PC-9 (cell line): ENCODE results near the gene ZCCHC7. TPM values are rescaled to one million over a fixed set of nuclear protein-coding genes. Genes with fewer than 3 reads are reported as not detected.

Source experiments
- BruUV-seq: library from RNA; stranded (reverse); fragments of 400-500 nt; replicated peaks from 2 replicates; lab custom pipeline; 2021; lab: Mats Ljungman, UMichigan
- CTCF ChIA-PET: fragments of 300-600 bp; sonication (Branson Sonifier 250); formaldehyde crosslinking; loops from one replicate; lab custom pipeline; 2022; ENCODE audit warnings: antibody characterized with exemption; lab: Charles Lee
- POLR2A ChIA-PET: fragments of 300-600 bp; sonication (Branson Sonifier 250); formaldehyde crosslinking; loops from one replicate; lab custom pipeline; 2022; ENCODE audit warnings: antibody characterized with exemption; ENCODE audit not compliant: unreplicated experiment; lab: Charles Lee
- DNase-seq, 2 experiments: peaks; one replicate each; pipeline versions ENCODE4 v3.0.0 to v3.0.0-alpha.2; 2015 to 2022; ENCODE audit warnings: mixed read lengths in 1 of 2
- H2AFZ ChIP-seq: fragments of 200-600 bp; sonication (generic); 2 replicates; pipeline ENCODE4 v1.8.1; 2017; ENCODE audit warnings: antibody characterized with exemption
- H3F3A ChIP-seq: fragments of 200-600 bp; sonication (generic); 2 replicates; pipeline ENCODE4 v1.8.1; 2017; ENCODE audit warnings: antibody characterized with exemption, mild to moderate bottlenecking, low read depth; ENCODE audit not compliant: insufficient read depth
- H3K27ac ChIP-seq: fragments of 200-600 bp; sonication (generic); 2 replicates; pipeline ENCODE4 v1.6.1; 2016; ENCODE audit warnings: mixed run types
- H3K27me3 ChIP-seq: fragments of 200-600 bp; sonication (generic); 2 replicates; pipeline ENCODE4 v1.6.1; 2016; ENCODE audit warnings: low read depth, mixed run types; ENCODE audit not compliant: insufficient read depth
- H3K36me3 ChIP-seq: fragments of 200-600 bp; sonication (generic); 2 replicates; pipeline ENCODE4 v1.6.1; 2016; ENCODE audit warnings: low read depth, mixed run types
- H3K4me1 ChIP-seq: fragments of 200-600 bp; sonication (generic); replicated peaks from 2 replicates; pipeline ENCODE4 v1.6.1; 2016; ENCODE audit warnings: mixed run types; ENCODE audit not compliant: insufficient read depth
- H3K4me2 ChIP-seq: fragments of 200-600 bp; sonication (generic); 2 replicates; pipeline ENCODE4 v1.6.1; 2017; ENCODE audit warnings: mixed run types
- H3K4me3 ChIP-seq: fragments of 200-600 bp; sonication (generic); 2 replicates; pipeline ENCODE4 v1.6.1; 2016; ENCODE audit warnings: mixed run types
- H3K79me2 ChIP-seq: fragments of 200-600 bp; sonication (generic); 2 replicates; pipeline ENCODE4 v1.6.1; 2017; ENCODE audit warnings: low read depth, mixed run types
- H3K9me2 ChIP-seq: fragments of 200-600 bp; sonication (generic); 2 replicates; pipeline ENCODE4 v1.8.1; 2017; ENCODE audit warnings: mild to moderate bottlenecking; ENCODE audit not compliant: insufficient read depth
- H3K9me3 ChIP-seq: fragments of 200-600 bp; sonication (generic); 2 replicates; pipeline ENCODE4 v1.8.1; 2016; ENCODE audit warnings: low read depth; ENCODE audit not compliant: insufficient read depth
- H4K20me1 ChIP-seq: fragments of 200-600 bp; sonication (generic); 2 replicates; pipeline ENCODE4 v1.8.1; 2017; ENCODE audit not compliant: insufficient read depth
- EZH2 ChIP-seq: fragments of 200-600 bp; sonication (generic); IDR thresholded peaks from 2 replicates; pipeline ENCODE4 v1.8.0; 2017; ENCODE audit warnings: antibody characterized with exemption, low read depth
- intact Hi-C: fragments of 100-400 bp; cut with micrococcal nuclease; formaldehyde crosslinking; loops from one replicate; pipeline ENCODE4 v1.10.0; 2022; ENCODE audit not compliant: unreplicated experiment
- total RNA-seq: library from RNA; stranded (reverse); gene quantifications from 2 replicates; pipeline ENCODE4 v1.2.3, GENCODE V29; 2021
- TF ChIP-seq, protein P1 (sequence below): fragments of 200-600 bp; sonication (generic); conservative IDR thresholded peaks from 2 replicates; pipeline ENCODE4 v1.6.1; 2017; ENCODE audit warnings: mixed run types, antibody characterized with exemption, mild to moderate bottlenecking, moderate library complexity

ZCCHC7 gene
- total RNA-seq, 1 experiment from 2014 or later = 15.9 TPM

DNA sequence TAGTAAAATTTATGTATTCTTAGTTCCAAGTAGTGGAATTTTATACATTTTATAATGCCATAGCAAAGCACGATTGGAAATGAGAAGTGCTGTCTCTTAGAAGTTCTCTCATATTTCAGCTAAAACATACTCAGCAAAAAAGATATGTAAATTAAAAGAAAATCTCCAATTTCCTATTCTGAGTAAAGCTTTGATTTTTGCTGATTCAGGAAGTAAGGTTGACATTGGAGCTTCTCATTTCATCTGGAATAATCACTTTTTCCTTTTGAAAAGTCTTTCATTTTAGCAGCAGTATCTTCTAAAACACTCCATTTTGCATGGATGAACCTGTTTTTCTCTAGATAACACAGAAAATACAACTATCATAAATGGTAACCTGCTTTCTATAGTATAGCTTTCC, 121.0 kb downstream of the ZCCHC7 start:
- TF ChIP-seq, protein P1, sequence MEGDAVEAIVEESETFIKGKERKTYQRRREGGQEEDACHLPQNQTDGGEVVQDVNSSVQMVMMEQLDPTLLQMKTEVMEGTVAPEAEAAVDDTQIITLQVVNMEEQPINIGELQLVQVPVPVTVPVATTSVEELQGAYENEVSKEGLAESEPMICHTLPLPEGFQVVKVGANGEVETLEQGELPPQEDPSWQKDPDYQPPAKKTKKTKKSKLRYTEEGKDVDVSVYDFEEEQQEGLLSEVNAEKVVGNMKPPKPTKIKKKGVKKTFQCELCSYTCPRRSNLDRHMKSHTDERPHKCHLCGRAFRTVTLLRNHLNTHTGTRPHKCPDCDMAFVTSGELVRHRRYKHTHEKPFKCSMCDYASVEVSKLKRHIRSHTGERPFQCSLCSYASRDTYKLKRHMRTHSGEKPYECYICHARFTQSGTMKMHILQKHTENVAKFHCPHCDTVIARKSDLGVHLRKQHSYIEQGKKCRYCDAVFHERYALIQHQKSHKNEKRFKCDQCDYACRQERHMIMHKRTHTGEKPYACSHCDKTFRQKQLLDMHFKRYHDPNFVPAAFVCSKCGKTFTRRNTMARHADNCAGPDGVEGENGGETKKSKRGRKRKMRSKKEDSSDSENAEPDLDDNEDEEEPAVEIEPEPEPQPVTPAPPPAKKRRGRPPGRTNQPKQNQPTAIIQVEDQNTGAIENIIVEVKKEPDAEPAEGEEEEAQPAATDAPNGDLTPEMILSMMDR = no peak
- no peak for TF ChIP-seq EZH2
- no peak overlapping the region for H3K4me3 ChIP-seq
- H2AFZ ChIP-seq = no peak overlapping the region
- no peaks in the 10 kb centered on the region for H3K9me3 ChIP-seq
- H3K79me2 ChIP-seq = no peaks in the 10 kb centered on the region
- ChIA-PET CTCF (interaction anchor here (0.6 kb wide), 1 partner anchor 155 kb away, joined by 3 read pairs; no protein-coding TSS in a partner anchor), POLR2A (no interaction called here)
- no peaks in the 10 kb centered on the region for H3F3A ChIP-seq
- no peaks in the 10 kb centered on the region for H3K27me3 ChIP-seq
- H3K9me2 ChIP-seq = no peaks in the 10 kb centered on the region
- no peaks in the 10 kb centered on the region for H3K4me1 ChIP-seq
- no peak for DNase-seq
- no peak overlapping the region for H3K4me2 ChIP-seq
- no peaks in the 10 kb centered on the region; the same call in 1 of the 2 replicates for H4K20me1 ChIP-seq
- no peak overlapping the region for H3K27ac ChIP-seq
- intact Hi-C loops = no loop called here
- BruUV-seq = no TSS peak
- H3K36me3 ChIP-seq = no peaks in the 10 kb centered on the region

DNA sequence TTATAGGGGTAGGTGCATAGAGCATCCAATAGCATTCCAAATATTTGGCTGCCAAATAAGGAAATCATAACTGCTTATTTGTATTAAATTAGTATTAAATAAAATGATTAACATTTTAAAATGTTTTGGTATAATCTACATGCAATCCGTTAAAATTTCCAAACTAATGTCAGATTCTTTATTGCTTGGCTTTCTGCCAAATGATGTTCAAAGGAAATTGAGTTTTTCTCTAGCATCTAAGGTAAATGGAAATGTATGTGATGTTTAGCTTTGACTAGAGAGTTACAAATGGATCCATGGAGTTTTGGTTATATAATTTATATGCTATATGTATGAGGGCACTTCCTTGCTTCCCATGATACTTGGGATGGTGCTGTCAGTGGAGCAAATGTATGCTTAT, 121.7 kb downstream of the ZCCHC7 start:
- Histone ChIP-seq H3K79me2 (no peaks in the 10 kb centered on the region), H3K27ac (no peak overlapping the region), H2AFZ (no peak overlapping the region), H3K9me3 (no peaks in the 10 kb centered on the region), H3K9me2 (no peaks in the 10 kb centered on the region), H3K4me2 (no peak overlapping the region), H3F3A (no peaks in the 10 kb centered on the region), H3K36me3 (no peaks in the 10 kb centered on the region), H3K27me3 (no peaks in the 10 kb centered on the region), H4K20me1 (no peaks in the 10 kb centered on the region; the same call in 1 of the 2 replicates), H3K4me1 (no peaks in the 10 kb centered on the region), H3K4me3 (no peak overlapping the region)
- TF ChIP-seq EZH2 = no peak
- TF ChIP-seq, protein P1 = no peak
- BruUV-seq = no TSS peak
- ChIA-PET POLR2A (no interaction called here), CTCF (no interaction called here)
- intact Hi-C loops = no loop called here
- no peak for DNase-seq

DNA sequence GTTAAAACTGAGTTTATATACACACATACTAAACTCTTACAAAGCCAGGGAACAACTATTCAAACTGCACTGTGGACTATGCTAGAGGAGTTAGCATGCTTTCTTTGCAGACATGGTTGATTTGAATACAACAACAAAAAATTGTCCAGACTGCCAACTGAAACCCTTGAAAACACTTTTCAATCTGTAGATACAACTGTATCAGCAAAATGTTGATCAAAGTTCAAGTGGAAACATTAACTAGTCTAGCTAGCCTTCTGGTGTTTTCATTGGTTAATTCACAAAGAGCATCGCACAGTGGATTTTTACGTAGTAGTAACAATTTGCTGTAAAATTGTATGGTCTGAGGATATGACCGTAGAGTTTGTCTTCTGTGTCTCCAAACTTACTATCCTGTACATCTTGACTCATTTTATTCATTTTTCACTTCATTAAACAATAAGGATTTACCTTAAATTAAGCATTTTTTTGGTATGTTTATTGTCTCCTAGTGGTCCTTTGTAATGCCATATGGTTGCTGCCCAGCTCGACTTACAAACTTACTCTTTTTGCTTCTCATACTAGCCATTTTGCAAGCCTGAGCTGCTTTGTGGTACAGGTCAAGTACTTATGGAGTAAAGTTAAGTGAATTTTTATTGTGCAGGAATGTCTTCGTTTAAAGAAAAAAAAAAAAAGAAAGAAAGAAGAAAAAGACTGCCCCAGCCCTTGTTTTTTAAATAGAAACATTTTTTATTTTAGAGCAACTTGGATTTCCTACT, 123.4 kb downstream of the ZCCHC7 start:
- CTCF ChIA-PET = interaction anchor here (0.7 kb wide), 1 partner anchor 17 kb away, joined by 4 read pairs; no protein-coding TSS in a partner anchor
- Histone ChIP-seq H3K27me3 (no peaks in the 10 kb centered on the region), H3K36me3 (no peaks in the 10 kb centered on the region), H3K9me3 (no peaks in the 10 kb centered on the region), H3K4me3 (no peak overlapping the region), H3K79me2 (no peaks in the 10 kb centered on the region), H3K4me1 (no peaks in the 10 kb centered on the region), H3K27ac (no peak overlapping the region), H3F3A (no peaks in the 10 kb centered on the region), H4K20me1 (no peaks in the 10 kb centered on the region; the same call in 1 of the 2 replicates), H2AFZ (no peak overlapping the region), H3K4me2 (no peak overlapping the region), H3K9me2 (no peaks in the 10 kb centered on the region)
- BruUV-seq = no TSS peak
- intact Hi-C loops = no loop called here
- POLR2A ChIA-PET = interaction anchor here (0.7 kb wide), 2 partner anchors 158 to 394 kb away, joined by 4 to 5 read pairs; no protein-coding TSS in a partner anchor
- no peak for DNase-seq
- TF ChIP-seq, protein P1 = no peak
- no peak for TF ChIP-seq EZH2
